Lung (tissue), 12 donors: ENCODE data around the gene SCOC. TPM values are rescaled to one million over a fixed set of nuclear protein-coding genes. Genes with fewer than 3 reads are reported as not detected.

Experiments
- ATAC-seq: fragments of 200-7000 bp; cut with Tn5 transposase; one replicate; pipeline ENCODE4 v1.9.1; 2020; ENCODE audit warnings: moderate number of reproducible peaks; ENCODE audit not compliant: insufficient read depth, low FRiP score
- DNase-seq, 3 donors: peaks; one replicate each; pipeline ENCODE4 v3.0.0-alpha.2; 2013 to 2017
- H3K27ac ChIP-seq, 2 donors: one replicate each; pipeline ENCODE4 v1.5.1; 2013; ENCODE audit warnings: mild to moderate bottlenecking in 2 of 2, moderate library complexity in 2 of 2, control low read depth in 1 of 2, inconsistent platforms in 1 of 2, low read depth in 1 of 2, low read length in 1 of 2
- H3K27me3 ChIP-seq, 3 donors: one replicate each; pipeline ENCODE4 v1.5.1; 2013; ENCODE audit warnings: low read length in 2 of 3; ENCODE audit not compliant: control insufficient read depth in 3 of 3, insufficient read depth in 3 of 3
- H3K36me3 ChIP-seq, 4 donors: one replicate each; pipeline ENCODE4 v1.5.1; 2013; ENCODE audit warnings: low read length in 4 of 4, mild to moderate bottlenecking in 1 of 4, moderate library complexity in 1 of 4; ENCODE audit not compliant: control insufficient read depth in 4 of 4, insufficient read depth in 4 of 4
- H3K4me1 ChIP-seq, 5 donors: one replicate each; pipeline ENCODE4 v1.5.1; 2013; ENCODE audit warnings: low read length in 5 of 5, mild to moderate bottlenecking in 2 of 5, moderate library complexity in 1 of 5; ENCODE audit not compliant: control insufficient read depth in 5 of 5, insufficient read depth in 5 of 5
- H3K4me3 ChIP-seq: one replicate; pipeline ENCODE4 v1.5.1; 2013; ENCODE audit warnings: mild to moderate bottlenecking, control low read depth, moderate library complexity
- H3K9ac ChIP-seq, 2 donors: one replicate each; pipeline ENCODE4 v1.5.1; 2013; ENCODE audit warnings: low read length in 2 of 2, control low read depth in 1 of 2; ENCODE audit not compliant: insufficient read depth in 1 of 2
- H3K9me3 ChIP-seq, 4 donors: one replicate each; pipeline ENCODE4 v1.5.1; 2013; ENCODE audit warnings: low read length in 3 of 4, mild to moderate bottlenecking in 1 of 4, moderate library complexity in 1 of 4; ENCODE audit not compliant: control insufficient read depth in 4 of 4, insufficient read depth in 3 of 4
- CTCF ChIP-seq: IDR thresholded peaks from 2 replicates; pipeline ENCODE4 v1.5.1; 2012; ENCODE audit warnings: mild to moderate bottlenecking; ENCODE audit errors: control extremely low read depth, extremely low read depth
- whole genome bisulfite sequencing, 2 donors: extraction: QIAGEN DNeasy Blood & Tissue Kit; methylation state at CpG; one replicate each; pipeline ENCODE4 v1.1.7; 2013; 5-methylcytosine and 5-hydroxymethylcytosine counted together
- polyA plus RNA-seq, 2 donors: library from polyadenylated mRNA; stranded (reverse); fragments of 200-250 nt; gene quantifications; one replicate each; pipeline ENCODE4 v1.2.1, GENCODE V29; 2013
- total RNA-seq, 2 donors: library from RNA; depleted of rRNA in 1 of 2; stranded (reverse); fragments of >200 nt in 1 of 2; gene quantifications; one replicate each; pipeline ENCODE4 v1.2.1, GENCODE V29; 2014 to 2021
- donor health status: control.
- donor health status: control.
- donor health status: Bipolar disorder and iron deficiency.
- donor health status: healthy.
- donor health status: DM: yes; HTN: yes; CAD: no.

The SCOC gene
- total and polyA plus RNA-seq, 4 donors = 36.5 to 44.4 (median 38.1) TPM

GRCh38 chr4:140368686-140369085, 4.8 kb upstream of the SCOC start:
- no peaks in the 10 kb centered on the region for H3K9me3 ChIP-seq
- WGBS, 2 donors = 85 to 88% methylated on average over 3 of the region's 3 CpGs
- no peak for ATAC-seq
- DNase-seq = no peak
- H3K27ac ChIP-seq = no peak overlapping the region
- peaks cover 0 to 7% (median 0%) of the 10 kb centered on the region in 5 donors for H3K4me1 ChIP-seq
- H3K9ac ChIP-seq = no peak overlapping the region
- no peaks in the 10 kb centered on the region for H3K36me3 ChIP-seq
- H3K4me3 ChIP-seq = no peak overlapping the region
- TF ChIP-seq CTCF = no peak
- H3K27me3 ChIP-seq = no peaks in the 10 kb centered on the region

DNA sequence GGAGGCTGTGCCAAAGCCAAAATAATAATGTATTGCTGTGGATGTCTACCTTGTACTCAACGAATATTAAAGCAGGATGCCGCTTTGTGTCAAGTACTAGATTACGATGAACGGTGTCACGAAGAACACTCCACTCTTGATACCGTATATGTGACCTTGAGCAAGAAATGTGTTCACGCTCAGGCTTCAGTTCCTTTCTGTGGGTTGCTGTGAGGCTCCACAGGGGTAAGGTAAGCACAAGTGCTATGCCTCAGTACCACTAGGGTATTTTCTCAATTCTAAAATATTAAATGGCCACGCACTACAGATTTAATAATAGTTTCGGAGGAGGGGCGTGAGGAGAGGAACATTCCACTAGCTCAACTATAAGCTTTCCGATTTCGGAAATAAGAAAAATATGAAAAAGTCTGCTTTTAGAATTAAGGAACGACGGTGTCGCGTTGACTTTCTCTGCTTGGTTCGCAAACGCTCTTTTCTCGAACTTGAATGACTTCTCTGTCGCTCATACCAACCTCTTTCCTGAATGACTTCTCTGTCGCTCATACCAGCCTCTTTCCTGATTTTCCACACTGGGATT, 607 bp upstream of the SCOC start:
- 1% methylated on average over 21 of the region's 21 CpGs for WGBS, 2 donors

DNA sequence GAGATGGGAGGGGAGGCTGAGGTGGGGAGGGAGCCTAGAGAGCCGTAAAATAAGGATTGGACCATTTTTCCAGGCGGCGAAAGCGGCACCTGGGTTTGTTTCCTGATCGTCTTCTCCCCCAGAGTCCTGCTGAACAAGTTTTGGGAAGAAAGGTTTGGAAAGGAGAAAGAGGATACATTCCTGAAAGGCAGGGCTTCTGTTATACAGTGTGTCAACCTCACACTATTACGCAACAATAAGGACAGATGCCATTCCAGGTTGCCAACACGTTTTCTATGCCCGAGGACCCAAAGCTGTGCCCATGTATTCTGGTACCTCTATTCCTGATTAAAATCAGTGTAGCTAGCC, 658 bp downstream of the SCOC start:
- H3K4me1 ChIP-seq = peaks cover 0 to 21% (median 8%) of the 10 kb centered on the region in 5 donors
- H3K36me3 ChIP-seq = no peaks in the 10 kb centered on the region
- no peaks in the 10 kb centered on the region for H3K27me3 ChIP-seq
- peak overlapping the region; percentile 88 to 90 for H3K9ac ChIP-seq
- 9 to 10% methylated on average over 8 of the region's 8 CpGs for WGBS, 2 donors
- ATAC-seq (no peak), DNase-seq (no peak)
- peak overlapping the region; percentile 89 to 93 for H3K27ac ChIP-seq
- H3K9me3 ChIP-seq = no peaks in the 10 kb centered on the region
- peak overlapping the region; percentile 79 for H3K4me3 ChIP-seq
- TF ChIP-seq CTCF = no peak

More for the DNA sequence above, 607 bp upstream of the SCOC start:
- no peaks in the 10 kb centered on the region for H3K36me3 ChIP-seq
- H3K9ac ChIP-seq = peak overlapping the region; percentile 67 to 92
- H3K9me3 ChIP-seq = no peaks in the 10 kb centered on the region
- DNase-seq (peak in 2 of 3 donors; percentile 27 to 48), ATAC-seq (no peak)
- peak overlapping the region; percentile 75 to 93 for H3K27ac ChIP-seq
- no peaks in the 10 kb centered on the region for H3K27me3 ChIP-seq
- H3K4me3 ChIP-seq = peak overlapping the region; percentile 37
- H3K4me1 ChIP-seq = peaks cover 0 to 21% (median 8%) of the 10 kb centered on the region in 5 donors
- TF ChIP-seq CTCF = no peak

GRCh38 chr4:140382732-140383131, 9.3 kb downstream of the SCOC start:
- Histone ChIP-seq H3K27ac (no peak overlapping the region), H3K4me3 (no peak overlapping the region), H3K4me1 (peaks cover 0 to 4% (median 0%) of the 10 kb centered on the region in 5 donors), H3K36me3 (peaks cover 0 to 8% (median 3%) of the 10 kb centered on the region in 4 donors), H3K27me3 (no peaks in the 10 kb centered on the region), H3K9ac (no peak overlapping the region), H3K9me3 (no peaks in the 10 kb centered on the region)
- no peak for ATAC-seq
- DNase-seq = no peak
- no peak for TF ChIP-seq CTCF
